MCF 10A (cell line): ENCODE data around the gene KCNMA1. TPM values are rescaled to one million over a fixed set of nuclear protein-coding genes. Genes with fewer than 3 reads are reported as not detected.

Source experiments
- BruUV-seq: library from RNA; stranded (reverse); fragments of 400-500 nt; replicated peaks from 2 replicates; lab custom pipeline; 2021; lab: Mats Ljungman, UMichigan
- CTCF ChIA-PET: fragments of 300-600 bp; sonication (Branson Sonifier 250); formaldehyde crosslinking; extraction: SDS; loops from one replicate; lab custom pipeline; 2021; ENCODE audit warnings: antibody characterized with exemption, inconsistent platforms; lab: Yijun Ruan, JAX
- POLR2A ChIA-PET: fragments of 300-600, 350-650 bp; sonication (Branson Sonifier 250); formaldehyde crosslinking; extraction: SDS; loops from one replicate; lab custom pipeline; 2020; ENCODE audit warnings: antibody characterized with exemption, inconsistent platforms; lab: Yijun Ruan, JAX
- DNase-seq: peaks from one replicate; pipeline ENCODE4 v3.0.0-alpha.2; 2018; ENCODE audit not compliant: unreplicated experiment
- H3K27ac Mint-ChIP-seq: one replicate; pipeline ENCODE4 v1.8.0; 2022; ENCODE audit warnings: mild to moderate bottlenecking, low read depth, mixed read lengths; ENCODE audit not compliant: unreplicated experiment
- H3K27me3 Mint-ChIP-seq: one replicate; pipeline ENCODE4 v1.8.0; 2022; ENCODE audit warnings: mixed read lengths; ENCODE audit not compliant: insufficient read depth, unreplicated experiment
- H3K36me3 Mint-ChIP-seq: one replicate; pipeline ENCODE4 v1.8.0; 2022; ENCODE audit warnings: mild to moderate bottlenecking, moderate library complexity, mixed read lengths; ENCODE audit not compliant: insufficient read depth, unreplicated experiment
- H3K4me1 Mint-ChIP-seq: one replicate; pipeline ENCODE4 v1.8.0; 2022; ENCODE audit warnings: mixed read lengths; ENCODE audit not compliant: insufficient read depth, unreplicated experiment
- H3K4me3 Mint-ChIP-seq: one replicate; pipeline ENCODE4 v1.8.0; 2022; ENCODE audit warnings: mild to moderate bottlenecking, moderate library complexity, mixed read lengths; ENCODE audit not compliant: unreplicated experiment
- H3K9me3 Mint-ChIP-seq: one replicate; pipeline ENCODE4 v1.8.0; 2022; ENCODE audit warnings: mixed read lengths; ENCODE audit not compliant: unreplicated experiment
- CTCF ChIP-seq: fragments of 200-600 bp; IDR thresholded peaks from one replicate; pipeline ENCODE4 v1.8.0; 2022; ENCODE audit warnings: antibody characterized with exemption, mild to moderate bottlenecking; ENCODE audit not compliant: unreplicated experiment
- intact Hi-C: fragments of 100-400 bp; cut with micrococcal nuclease; formaldehyde crosslinking; loops from 2 replicates; pipeline ENCODE4 v1.14.1; 2022
- total RNA-seq: library from RNA; stranded (reverse); gene quantifications from 2 replicates; pipeline ENCODE4 v1.2.3, GENCODE V29; 2022

Gene KCNMA1
- total RNA-seq, 1 experiment from 2014 or later = 7.5 TPM

DNA sequence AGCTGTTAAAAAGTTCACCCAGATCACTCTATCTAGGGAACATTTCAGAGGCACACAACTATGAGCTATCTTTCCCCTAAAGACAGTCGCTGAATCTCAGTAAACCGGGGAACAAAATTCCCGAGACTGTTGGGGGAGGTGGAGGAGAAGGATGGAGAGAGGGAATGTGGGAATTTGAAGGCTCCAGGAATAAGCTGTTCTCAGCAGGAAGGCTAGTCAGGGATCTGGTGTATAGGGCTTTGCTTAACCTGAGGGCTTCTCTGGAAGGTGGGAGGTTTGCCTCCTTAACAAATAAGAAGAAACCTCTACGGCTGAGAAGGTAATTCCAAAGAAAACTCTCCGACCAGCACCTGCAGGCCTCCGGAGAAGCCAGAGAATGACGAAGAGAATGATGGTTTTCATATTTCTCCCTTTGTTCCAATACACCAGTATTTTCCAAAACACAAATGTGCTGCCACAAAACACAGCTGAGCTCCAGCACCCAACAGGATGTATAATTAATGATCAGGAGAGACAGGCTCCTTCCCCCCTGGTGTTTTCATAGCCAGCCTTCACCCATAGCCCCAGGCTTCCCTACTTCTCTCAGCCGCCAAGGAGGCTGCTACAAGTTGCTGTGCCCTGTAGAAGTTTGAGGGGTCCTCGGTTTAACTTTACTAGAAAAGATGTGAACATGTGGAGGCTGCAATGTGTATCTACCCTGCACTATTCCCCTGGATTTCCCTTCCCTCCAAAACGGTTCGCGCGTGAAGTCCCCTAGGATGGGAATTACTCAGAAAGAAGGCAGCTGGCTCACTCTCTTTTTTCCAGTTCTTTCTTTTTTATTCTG is 2.0 kb downstream of the KCNMA1 start:
- no peak for DNase-seq
- BruUV-seq = no TSS peak
- H3K4me3 Mint-ChIP-seq = peak overlapping the region; percentile 75
- ChIA-PET POLR2A (interaction anchor here (0.6 to 0.7 kb wide), 2 partner anchors 63 to 447 kb away, joined by 3 read pairs; no protein-coding TSS in a partner anchor), CTCF (interaction anchor here (0.7 to 2.0 kb wide), 7 partner anchors 49 to 470 kb away, joined by 3 to 8 read pairs (median 5); no protein-coding TSS in a partner anchor)
- no peaks in the 10 kb centered on the region for H3K9me3 Mint-ChIP-seq
- intact Hi-C loops = no loop called here
- no peaks in the 10 kb centered on the region for H3K36me3 Mint-ChIP-seq
- H3K4me1 Mint-ChIP-seq = no peaks in the 10 kb centered on the region
- no peak overlapping the region for H3K27ac Mint-ChIP-seq
- TF ChIP-seq CTCF = no peak
- no peaks in the 10 kb centered on the region for H3K27me3 Mint-ChIP-seq

GRCh38 chr10:77634939-77635338 is 2.7 kb downstream of the KCNMA1 start:
- no peak for TF ChIP-seq CTCF
- intact Hi-C loops = no loop called here
- BruUV-seq = no TSS peak
- CTCF ChIA-PET = interaction anchor here (0.6 to 2.8 kb wide), 9 partner anchors 8 to 469 kb away, joined by 3 to 21 read pairs (median 4); no protein-coding TSS in a partner anchor
- H3K4me1 Mint-ChIP-seq = no peaks in the 10 kb centered on the region
- no peak overlapping the region for H3K27ac Mint-ChIP-seq
- no peak for DNase-seq
- H3K27me3 Mint-ChIP-seq = no peaks in the 10 kb centered on the region
- H3K4me3 Mint-ChIP-seq = no peak overlapping the region
- no peaks in the 10 kb centered on the region for H3K9me3 Mint-ChIP-seq
- H3K36me3 Mint-ChIP-seq = no peaks in the 10 kb centered on the region
- POLR2A ChIA-PET = interaction anchor here (0.7 kb wide), 1 partner anchor 64 kb away, joined by 3 read pairs; no protein-coding TSS in a partner anchor

- Mint-ChIP-seq H3K27me3 (no peaks in the 10 kb centered on the region), H3K4me1 (peaks cover 12% of the 10 kb centered on the region), H3K27ac (no peak overlapping the region), H3K36me3 (no peaks in the 10 kb centered on the region), H3K9me3 (no peaks in the 10 kb centered on the region), H3K4me3 (no peak overlapping the region)
- no TSS peak for BruUV-seq
- no peak for DNase-seq
- intact Hi-C loops = no loop called here
- TF ChIP-seq CTCF = no peak
- ChIA-PET CTCF (interaction anchor here (0.7 to 2.8 kb wide), 5 partner anchors 7 to 468 kb away, joined by 3 to 21 read pairs (median 4); no protein-coding TSS in a partner anchor), POLR2A (no interaction called here)
Observed at GRCh38 chr10:77633376-77633775, 4.2 kb downstream of the KCNMA1 start.

DNA sequence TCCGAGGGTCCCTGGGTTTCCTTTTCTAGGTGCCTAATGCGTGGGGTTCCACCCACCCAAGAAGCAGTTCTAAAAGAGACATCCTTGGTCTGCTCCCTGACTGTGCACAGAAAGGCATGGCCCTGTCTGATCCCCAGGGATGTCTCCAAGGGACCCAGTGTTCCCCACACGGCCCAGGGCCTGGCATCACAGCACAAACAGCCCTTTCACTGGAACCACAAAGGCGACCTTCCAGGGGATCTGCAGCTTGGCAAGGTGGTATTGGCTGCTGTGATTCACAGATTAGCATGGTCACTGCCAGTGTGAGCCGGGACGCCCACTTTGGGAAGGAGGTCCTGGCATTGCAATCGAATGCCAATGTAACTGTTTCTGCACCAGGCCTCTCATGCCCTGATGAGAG is 6.4 kb downstream of the KCNMA1 start:
- H3K27me3 Mint-ChIP-seq = no peaks in the 10 kb centered on the region
- intact Hi-C loops = no loop called here
- POLR2A ChIA-PET = no interaction called here
- H3K4me3 Mint-ChIP-seq = no peak overlapping the region
- H3K4me1 Mint-ChIP-seq = peaks cover 12% of the 10 kb centered on the region
- no peak overlapping the region for H3K27ac Mint-ChIP-seq
- BruUV-seq = no TSS peak
- CTCF ChIA-PET = interaction anchor here (0.7 to 1.4 kb wide), 3 partner anchors 8 to 16 kb away, joined by 3 to 6 read pairs (median 3); no protein-coding TSS in a partner anchor
- TF ChIP-seq CTCF = no peak
- H3K9me3 Mint-ChIP-seq = no peaks in the 10 kb centered on the region
- DNase-seq = no peak
- no peaks in the 10 kb centered on the region for H3K36me3 Mint-ChIP-seq
